K562 (cell line): ENCODE data around the gene IL1B. TPM values are rescaled to one million over a fixed set of nuclear protein-coding genes. Genes with fewer than 3 reads are reported as not detected.

ENCODE experiments used
- ATF1 ChIP-seq, 2 experiments: fragments of 450-650 bp in 1 of 2; IDR thresholded peaks; 2 replicates each; pipeline ENCODE4 v1.6.1; 2016; ENCODE audit warnings: missing compliant biosample characterization in 1 of 2, missing genetic modification characterization in 1 of 2
- ELF1 ChIP-seq: fragments of 200-800 bp; sonication (Bioruptor generic); IDR thresholded peaks from 2 replicates; pipeline ENCODE4 v1.6.1; 2016; ENCODE audit warnings: missing genetic modification characterization, missing compliant biosample characterization
- JUN ChIP-seq, 2 experiments: sonication (generic) in 1 of 2; formaldehyde crosslinking in 1 of 2; IDR thresholded peaks; 2 replicates each; pipeline versions ENCODE4 v1.6.1 to v1.8.0; 2012 to 2022; ENCODE audit warnings: borderline replicate concordance in 2 of 2, mild to moderate bottlenecking in 2 of 2, improper control_type of control experiment in 1 of 2, low read depth in 1 of 2, low read length in 1 of 2, missing genetic modification reagents in 1 of 2
- MAFF ChIP-seq: IDR thresholded peaks from 2 replicates; pipeline ENCODE4 v1.6.1; 2012; ENCODE audit warnings: low read length, improper control_type of control experiment
- MYC ChIP-seq, 2 experiments: fragments of 250-450 bp in 1 of 2; sonication (Bioruptor Pico) in 1 of 2; IDR thresholded peaks; 2 replicates each; pipeline versions ENCODE4 v1.5.1 to v1.6.1; 2012 to 2021; ENCODE audit warnings: low read depth in 2 of 2, borderline replicate concordance in 1 of 2, improper control_type of control experiment in 1 of 2, low read length in 1 of 2, mild to moderate bottlenecking in 1 of 2, moderate library complexity in 1 of 2
- NFE2 ChIP-seq: IDR thresholded peaks from 2 replicates; pipeline ENCODE4 v1.6.1; 2014; ENCODE audit warnings: antibody characterized with exemption, low read depth
- NR2C2 ChIP-seq, 2 experiments: fragments of 200-800 bp in 1 of 2; sonication (Bioruptor generic) in 1 of 2; sonication (generic) in 1 of 2; formaldehyde crosslinking in 1 of 2; IDR thresholded peaks; 2 replicates each; pipeline versions ENCODE4 v1.6.1 to v1.8.0; 2016 to 2022; ENCODE audit warnings: mild to moderate bottlenecking in 1 of 2, missing compliant biosample characterization in 1 of 2, missing genetic modification characterization in 1 of 2, missing genetic modification reagents in 1 of 2
- POLR2A ChIP-seq: fragments of 450-650 bp; conservative IDR thresholded peaks from 2 replicates; pipeline ENCODE4 v1.6.1; 2016
- POU5F1 ChIP-seq: fragments of 150-350 bp; IDR thresholded peaks from 2 replicates; pipeline ENCODE4 v1.6.1; 2014; ENCODE audit warnings: borderline replicate concordance, low read length, low read depth, mild to moderate bottlenecking; ENCODE audit not compliant: partially characterized antibody
- SMAD3 ChIP-seq: fragments of 450-650 bp; formaldehyde crosslinking; conservative IDR thresholded peaks from 2 replicates; pipeline ENCODE4 v1.4.0; 2020; ENCODE audit warnings: mild to moderate bottlenecking
- SMARCA4 ChIP-seq: fragments of 450-650 bp; IDR thresholded peaks from 2 replicates; pipeline ENCODE4 v1.6.1; 2016
- SMARCE1 ChIP-seq: fragments of 450-650 bp; IDR thresholded peaks from 2 replicates; pipeline ENCODE4 v1.7.1; 2016; ENCODE audit warnings: mild to moderate bottlenecking
- TOE1 ChIP-seq, 2 experiments: fragments of 450-650 bp in 1 of 2; sonication (generic) in 1 of 2; formaldehyde crosslinking in 1 of 2; IDR thresholded peaks; 2 replicates each; pipeline versions ENCODE4 v1.7.1 to v1.8.0; 2016 to 2022; ENCODE audit warnings: borderline replicate concordance in 2 of 2, mild to moderate bottlenecking in 2 of 2, antibody characterized with exemption in 1 of 2, inconsistent platforms in 1 of 2, low read depth in 1 of 2, missing genetic modification reagents in 1 of 2, moderate library complexity in 1 of 2
- ZNF408 ChIP-seq: fragments of 250-450 bp; sonication (Bioruptor Pico); IDR thresholded peaks from 2 replicates; pipeline ENCODE4 v1.4.0; 2020; ENCODE audit warnings: low read depth, mild to moderate bottlenecking, moderate library complexity
- ZNF583 ChIP-seq: fragments of 250-450 bp; sonication (Bioruptor Pico); IDR thresholded peaks from 2 replicates; pipeline ENCODE4 v1.4.0; 2020
- ZNF644 ChIP-seq: fragments of 200-800 bp; sonication (Bioruptor generic); IDR thresholded peaks from 2 replicates; pipeline ENCODE4 v1.6.1; 2016; ENCODE audit warnings: low read depth, missing genetic modification characterization, missing compliant biosample characterization
- ZNF780A ChIP-seq: fragments of 250-450 bp; sonication (Bioruptor Pico); IDR thresholded peaks from 2 replicates; pipeline ENCODE4 v1.5.0; 2021; ENCODE audit warnings: mild to moderate bottlenecking
- polyA plus RNA-seq, 8 experiments: library from polyadenylated mRNA; depleted of rRNA in 4 of 8; stranded (reverse) in 5 of 8; unstranded in 3 of 8; fragments of >200 nt; fragmentation: Nextera tagmentation in 2 of 8; fragmentation: Illumina TruSeq in 1 of 8; extraction: Ambion mirVana in 2 of 8; extraction: Trizol in 1 of 8; gene quantifications; 2 replicates each; pipeline versions ENCODE4 v1.2.1 to v1.2.3, GENCODE V29; 2011 to 2014; ENCODE audit warnings: inconsistent platforms in 1 of 8, missing spikeins in 1 of 8
- total RNA-seq, 7 experiments: library from RNA; depleted of rRNA in 6 of 7; stranded (reverse); fragments of >200 nt in 6 of 7; fragmentation: Illumina TruSeq in 2 of 7; extraction: Trizol in 2 of 7; gene quantifications; 2 replicates each; pipeline versions ENCODE4 v1.2.1 to v1.2.3, GENCODE V29; 2011 to 2021; ENCODE audit warnings: low replicate concordance in 1 of 7
- TF ChIP-seq, protein P1 (sequence below): fragments of 450-650 bp; IDR thresholded peaks from 2 replicates; pipeline ENCODE4 v1.6.1; 2016
- TF ChIP-seq, protein P2 (sequence below): fragments of 250-450 bp; sonication (Bioruptor Pico); IDR thresholded peaks from 2 replicates; pipeline ENCODE4 v1.8.0; 2022; ENCODE audit warnings: inconsistent platforms, mild to moderate bottlenecking, moderate library complexity, borderline replicate concordance
- TF ChIP-seq, protein P3 (sequence below): sonication (generic); formaldehyde crosslinking; IDR thresholded peaks from 2 replicates; pipeline ENCODE4 v1.8.0; 2022; ENCODE audit warnings: missing genetic modification reagents, mild to moderate bottlenecking, moderate library complexity, borderline replicate concordance
- TF ChIP-seq, protein P4 (sequence below), 2 experiments: fragments of 250-450 bp in 1 of 2; fragments of 450-650 bp in 1 of 2; sonication (Bioruptor Pico) in 1 of 2; IDR thresholded peaks; 2 replicates each; pipeline versions ENCODE4 v1.6.1 to v1.8.0; 2016 to 2021; ENCODE audit warnings: mild to moderate bottlenecking in 2 of 2, moderate library complexity in 2 of 2, missing compliant biosample characterization in 1 of 2, missing genetic modification characterization in 1 of 2

IL1B gene
- total and polyA plus RNA-seq, 9 of the 15 experiments (the other 6 are each of a cell fraction or from before 2014, with no cell fraction given): 0.29 TPM; not detected in 8

DNA sequence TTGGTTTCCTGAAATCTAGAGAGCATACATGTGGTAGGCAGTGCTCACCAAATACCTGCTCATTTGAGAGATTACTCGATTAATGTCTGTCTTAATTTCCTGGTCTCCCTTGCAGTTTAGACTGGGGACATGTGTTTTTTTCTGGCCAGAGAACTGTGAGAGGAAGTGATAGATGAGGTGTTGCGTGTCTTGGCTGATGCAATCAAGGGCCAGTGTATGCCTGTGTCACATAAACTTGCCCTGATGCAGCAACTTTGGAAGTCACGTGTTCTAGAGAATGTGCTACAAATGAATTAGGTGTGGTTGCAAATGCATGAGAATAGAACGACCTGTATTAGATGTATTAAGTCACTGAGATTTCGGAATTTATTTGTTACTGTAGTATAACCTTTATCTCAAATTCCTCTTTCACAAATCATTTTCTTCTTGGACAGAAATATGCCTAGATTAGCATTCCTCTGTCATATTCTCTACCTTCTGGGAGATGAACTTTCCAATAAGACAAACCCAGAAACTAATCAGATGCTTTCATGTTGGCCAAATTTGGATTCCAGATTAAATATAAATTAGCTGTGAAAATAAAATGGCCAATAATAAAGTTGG lies 42.3 kb downstream of the IL1B start (continued):
- TF ChIP-seq JUN (IDR thresholded peaks at IDR 0.05; ENCODE audit: borderline replicate concordance, low read depth, low read length): peak; percentile 90
- TF ChIP-seq JUN (CRISPR knock-in tag; IDR thresholded peaks at IDR 0.05; ENCODE audit: borderline replicate concordance): no peak
- TF ChIP-seq POU5F1: no peak
- TF ChIP-seq ZNF644: no peak
- TF ChIP-seq NR2C2 (CRISPR knock-in tag; IDR thresholded peaks at IDR 0.05): no peak
- TF ChIP-seq NR2C2 (tag; IDR thresholded peaks at IDR 0.05): peak; percentile 78
- TF ChIP-seq POLR2A: 0 out of 2 replicates have a peak, but pooled peaks have one; percentile 30
- TF ChIP-seq ELF1 (tag): peak; percentile 59; the same call in 1 of the 2 replicates
- TF ChIP-seq ZNF408 (CRISPR knock-in tag): no peak
- peak; percentile 98 for TF ChIP-seq TOE1 (IDR thresholded peaks at IDR 0.05; ENCODE audit: borderline replicate concordance)
- TF ChIP-seq TOE1 (CRISPR knock-in tag; IDR thresholded peaks at IDR 0.05; ENCODE audit: borderline replicate concordance, low read depth): no peak
- TF ChIP-seq ZNF583: peak; percentile 73; the same call in 1 of the 2 replicates
- TF ChIP-seq, protein P1, sequence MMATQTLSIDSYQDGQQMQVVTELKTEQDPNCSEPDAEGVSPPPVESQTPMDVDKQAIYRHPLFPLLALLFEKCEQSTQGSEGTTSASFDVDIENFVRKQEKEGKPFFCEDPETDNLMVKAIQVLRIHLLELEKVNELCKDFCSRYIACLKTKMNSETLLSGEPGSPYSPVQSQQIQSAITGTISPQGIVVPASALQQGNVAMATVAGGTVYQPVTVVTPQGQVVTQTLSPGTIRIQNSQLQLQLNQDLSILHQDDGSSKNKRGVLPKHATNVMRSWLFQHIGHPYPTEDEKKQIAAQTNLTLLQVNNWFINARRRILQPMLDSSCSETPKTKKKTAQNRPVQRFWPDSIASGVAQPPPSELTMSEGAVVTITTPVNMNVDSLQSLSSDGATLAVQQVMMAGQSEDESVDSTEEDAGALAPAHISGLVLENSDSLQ: peak; percentile 89
- TF ChIP-seq MAFF: 0 out of 2 replicates have a peak, but pooled peaks have one; percentile 35
- TF ChIP-seq, protein P2, sequence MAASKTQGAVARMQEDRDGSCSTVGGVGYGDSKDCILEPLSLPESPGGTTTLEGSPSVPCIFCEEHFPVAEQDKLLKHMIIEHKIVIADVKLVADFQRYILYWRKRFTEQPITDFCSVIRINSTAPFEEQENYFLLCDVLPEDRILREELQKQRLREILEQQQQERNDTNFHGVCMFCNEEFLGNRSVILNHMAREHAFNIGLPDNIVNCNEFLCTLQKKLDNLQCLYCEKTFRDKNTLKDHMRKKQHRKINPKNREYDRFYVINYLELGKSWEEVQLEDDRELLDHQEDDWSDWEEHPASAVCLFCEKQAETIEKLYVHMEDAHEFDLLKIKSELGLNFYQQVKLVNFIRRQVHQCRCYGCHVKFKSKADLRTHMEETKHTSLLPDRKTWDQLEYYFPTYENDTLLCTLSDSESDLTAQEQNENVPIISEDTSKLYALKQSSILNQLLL (CRISPR knock-in tag): no peak
- peak; percentile 47; the same call in 1 of the 2 replicates for TF ChIP-seq SMAD3 (CRISPR knock-in tag)
- TF ChIP-seq, protein P3, sequence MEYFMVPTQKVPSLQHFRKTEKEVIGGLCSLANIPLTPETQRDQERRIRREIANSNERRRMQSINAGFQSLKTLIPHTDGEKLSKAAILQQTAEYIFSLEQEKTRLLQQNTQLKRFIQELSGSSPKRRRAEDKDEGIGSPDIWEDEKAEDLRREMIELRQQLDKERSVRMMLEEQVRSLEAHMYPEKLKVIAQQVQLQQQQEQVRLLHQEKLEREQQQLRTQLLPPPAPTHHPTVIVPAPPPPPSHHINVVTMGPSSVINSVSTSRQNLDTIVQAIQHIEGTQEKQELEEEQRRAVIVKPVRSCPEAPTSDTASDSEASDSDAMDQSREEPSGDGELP (CRISPR knock-in tag): peak; percentile 25; the same call in 1 of the 2 replicates
- TF ChIP-seq SMARCA4: peak; percentile 90
- TF ChIP-seq MYC (IDR thresholded peaks at IDR 0.05; ENCODE audit: low read depth, low read length): peak; percentile 98
- TF ChIP-seq MYC (CRISPR knock-in tag; IDR thresholded peaks at IDR 0.05; ENCODE audit: borderline replicate concordance, low read depth): no peak; the same call in 1 of the 2 replicates
- TF ChIP-seq NFE2: peak; percentile 90
- no peak for TF ChIP-seq ATF1 (CRISPR knock-in tag; IDR thresholded peaks at IDR 0.05)
- peak; percentile 93 for TF ChIP-seq ATF1 (tag; IDR thresholded peaks at IDR 0.05)
- peak; percentile 83 for TF ChIP-seq SMARCE1
- TF ChIP-seq ZNF780A: no peak
- TF ChIP-seq, protein P4, sequence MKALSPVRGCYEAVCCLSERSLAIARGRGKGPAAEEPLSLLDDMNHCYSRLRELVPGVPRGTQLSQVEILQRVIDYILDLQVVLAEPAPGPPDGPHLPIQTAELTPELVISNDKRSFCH (CRISPR knock-in tag; IDR thresholded peaks at IDR 0.05): no peak
- TF ChIP-seq, protein P4 (tag; IDR thresholded peaks at IDR 0.05): peak; percentile 66; the same call in 1 of the 2 replicates
